Karpas-422 (cell line): ENCODE measurements around the gene HOXB3. TPM values are rescaled to one million over a fixed set of nuclear protein-coding genes. Genes with fewer than 3 reads are reported as not detected.

Experiments used
- DNase-seq: peaks from one replicate; pipeline ENCODE4 v3.0.0-alpha.2; 2015
- H2AFZ ChIP-seq: fragments of 200-600 bp; sonication (generic); 2 replicates; pipeline ENCODE4 v1.6.1; 2014; ENCODE audit warnings: antibody characterized with exemption, low read length, mixed read lengths
- H3K27ac ChIP-seq: fragments of 200-600 bp; sonication (generic); 2 replicates; pipeline ENCODE4 v1.5.1; 2014; ENCODE audit warnings: mild to moderate bottlenecking, low read length, moderate library complexity
- H3K27me3 ChIP-seq: fragments of 200-600 bp; sonication (generic); 2 replicates; pipeline ENCODE4 v1.6.1; 2014; ENCODE audit warnings: low read length, mixed read lengths
- H3K36me3 ChIP-seq: fragments of 200-600 bp; sonication (generic); 2 replicates; pipeline ENCODE4 v1.6.1; 2014; ENCODE audit warnings: low read length, mixed read lengths; ENCODE audit not compliant: insufficient read depth
- H3K4me1 ChIP-seq: fragments of 200-600 bp; sonication (generic); 2 replicates; pipeline ENCODE4 v1.6.1; 2014; ENCODE audit warnings: mild to moderate bottlenecking, low read length, mixed read lengths
- H3K4me2 ChIP-seq: fragments of 200-600 bp; sonication (generic); 2 replicates; pipeline ENCODE4 v1.6.1; 2014; ENCODE audit warnings: low read length, low read depth, mild to moderate bottlenecking; ENCODE audit not compliant: poor library complexity, severe bottlenecking
- H3K4me3 ChIP-seq: fragments of 200-600 bp; sonication (generic); 2 replicates; pipeline ENCODE4 v1.5.1; 2014; ENCODE audit warnings: mild to moderate bottlenecking, antibody characterized with exemption, low read length, mixed read lengths
- H3K79me2 ChIP-seq: fragments of 200-600 bp; sonication (generic); 2 replicates; pipeline ENCODE4 v1.6.1; 2014; ENCODE audit warnings: mild to moderate bottlenecking, low read length, mixed read lengths
- H3K9ac ChIP-seq: fragments of 200-600 bp; sonication (generic); 2 replicates; pipeline ENCODE4 v1.6.0; 2014; ENCODE audit warnings: low read length
- H3K9me2 ChIP-seq: fragments of 200-600 bp; sonication (generic), shearing (Covaris generic); replicated peaks from 2 replicates; pipeline ENCODE4 v1.6.0; 2014; ENCODE audit warnings: mild to moderate bottlenecking, low read length, moderate library complexity; ENCODE audit not compliant: insufficient read depth
- H3K9me3 ChIP-seq: fragments of 300-700, 200-600 bp; sonication (generic); 2 replicates; pipeline ENCODE4 v1.6.1; 2014; ENCODE audit warnings: low read length, mixed read lengths
- H4K20me1 ChIP-seq: fragments of 200-600 bp; sonication (generic); 2 replicates; pipeline ENCODE4 v1.6.1; 2014; ENCODE audit warnings: mild to moderate bottlenecking, antibody characterized with exemption, low read length, low read depth; ENCODE audit not compliant: insufficient read depth
- total RNA-seq: library from RNA; depleted of rRNA; stranded (reverse); fragments of >200 nt; shearing (Covaris generic); gene quantifications from 2 replicates; pipeline ENCODE4 v1.2.3, GENCODE V29; 2014; ENCODE audit warnings: low replicate concordance

HOXB3 gene
- total RNA-seq, 1 experiment from 2014 or later: 0.97 TPM

GRCh38 chr17:48620461-48621139 is 30.6 kb upstream of the HOXB3 start:
- Histone ChIP-seq H3K4me3 (no peak overlapping the region), H3K9ac (no peak overlapping the region), H3K4me2 (no peak overlapping the region), H3K36me3 (no peaks in the 10 kb centered on the region), H4K20me1 (no peaks in the 10 kb centered on the region), H3K9me3 (no peaks in the 10 kb centered on the region), H3K27me3 (no peaks in the 10 kb centered on the region), H3K4me1 (peaks cover under 1% of the 10 kb centered on the region; the same call in 1 of the 2 replicates), H2AFZ (no peak overlapping the region), H3K79me2 (no peaks in the 10 kb centered on the region), H3K27ac (no peak overlapping the region), H3K9me2 (no peaks in the 10 kb centered on the region)
- DNase-seq: no peak

GRCh38 chr17:48619826-48620449 is 29.9 kb upstream of the HOXB3 start:
- no peak for DNase-seq
- Histone ChIP-seq H3K79me2 (no peaks in the 10 kb centered on the region), H3K4me2 (no peak overlapping the region), H4K20me1 (no peaks in the 10 kb centered on the region), H2AFZ (no peak overlapping the region), H3K4me3 (no peak overlapping the region), H3K9ac (no peak overlapping the region), H3K4me1 (no peaks in the 10 kb centered on the region), H3K27ac (no peak overlapping the region), H3K36me3 (no peaks in the 10 kb centered on the region), H3K27me3 (no peaks in the 10 kb centered on the region), H3K9me2 (no peaks in the 10 kb centered on the region), H3K9me3 (no peaks in the 10 kb centered on the region)

GRCh38 chr17:48618256-48618896 is 28.3 kb upstream of the HOXB3 start:
- Histone ChIP-seq H3K4me1 (peaks cover 6% of the 10 kb centered on the region), H3K4me2 (no peak overlapping the region), H3K27ac (no peak overlapping the region), H2AFZ (no peak overlapping the region), H3K9ac (no peak overlapping the region), H3K36me3 (no peaks in the 10 kb centered on the region), H3K79me2 (no peaks in the 10 kb centered on the region), H3K9me3 (no peaks in the 10 kb centered on the region), H3K4me3 (no peak overlapping the region), H4K20me1 (no peaks in the 10 kb centered on the region), H3K27me3 (no peaks in the 10 kb centered on the region), H3K9me2 (no peaks in the 10 kb centered on the region)
- DNase-seq: peak; percentile 90

- H3K9ac ChIP-seq: no peak overlapping the region
- no peak for DNase-seq
- no peak overlapping the region for H2AFZ ChIP-seq
- H3K79me2 ChIP-seq: no peaks in the 10 kb centered on the region
- H4K20me1 ChIP-seq: no peaks in the 10 kb centered on the region
- H3K4me2 ChIP-seq: no peak overlapping the region
- H3K4me1 ChIP-seq: peaks cover 11% of the 10 kb centered on the region
- H3K4me3 ChIP-seq: no peak overlapping the region
- H3K27ac ChIP-seq: no peak overlapping the region
- H3K27me3 ChIP-seq: no peaks in the 10 kb centered on the region
- no peaks in the 10 kb centered on the region for H3K36me3 ChIP-seq
- H3K9me2 ChIP-seq: no peaks in the 10 kb centered on the region
- H3K9me3 ChIP-seq: no peaks in the 10 kb centered on the region
These were observed 27.6 kb upstream of the HOXB3 start for GRCh38 chr17:48617471-48618255.

- no peak overlapping the region for H3K4me3 ChIP-seq
- H3K9me2 ChIP-seq: no peaks in the 10 kb centered on the region
- H4K20me1 ChIP-seq: no peaks in the 10 kb centered on the region
- no peaks in the 10 kb centered on the region for H3K36me3 ChIP-seq
- H3K9ac ChIP-seq: no peak overlapping the region
- no peaks in the 10 kb centered on the region for H3K9me3 ChIP-seq
- no peaks in the 10 kb centered on the region for H3K27me3 ChIP-seq
- H3K79me2 ChIP-seq: no peaks in the 10 kb centered on the region
- DNase-seq: no peak
- no peak overlapping the region for H3K27ac ChIP-seq
- H2AFZ ChIP-seq: no peak overlapping the region
- H3K4me2 ChIP-seq: no peak overlapping the region
- peaks cover 19% of the 10 kb centered on the region for H3K4me1 ChIP-seq
These were observed 26.9 kb upstream of the HOXB3 start for GRCh38 chr17:48616717-48617470.

GRCh38 chr17:48615963-48616716 is 26.1 kb upstream of the HOXB3 start:
- DNase-seq: no peak
- Histone ChIP-seq H3K27ac (no peak overlapping the region), H3K79me2 (no peaks in the 10 kb centered on the region), H4K20me1 (no peaks in the 10 kb centered on the region), H3K9ac (no peak overlapping the region), H2AFZ (no peak overlapping the region), H3K4me3 (no peak overlapping the region), H3K4me2 (no peak overlapping the region), H3K4me1 (peaks cover 26% of the 10 kb centered on the region), H3K36me3 (no peaks in the 10 kb centered on the region), H3K27me3 (no peaks in the 10 kb centered on the region), H3K9me2 (no peaks in the 10 kb centered on the region), H3K9me3 (no peaks in the 10 kb centered on the region)

- H3K27me3 ChIP-seq: no peaks in the 10 kb centered on the region
- no peak within 1 kb of the TSS for H3K4me2 ChIP-seq
- no peaks in the 10 kb centered on the region for H3K9me2 ChIP-seq
- no peak within 1 kb of the TSS for H3K4me3 ChIP-seq
- no peak within 1 kb of the TSS for H2AFZ ChIP-seq
- no peaks in the 10 kb centered on the region for H3K79me2 ChIP-seq
- no peak for DNase-seq
- H3K4me1 ChIP-seq: peaks cover 32% of the 10 kb centered on the region
- H3K27ac ChIP-seq: no peak within 1 kb of the TSS
- H4K20me1 ChIP-seq: no peaks in the 10 kb centered on the region
- H3K36me3 ChIP-seq: no peaks in the 10 kb centered on the region
- no peak within 1 kb of the TSS for H3K9ac ChIP-seq
- H3K9me3 ChIP-seq: no peaks in the 10 kb centered on the region
These were observed 25.3 kb upstream of the HOXB3 start, which contains the start of gene HOXB8 for GRCh38 chr17:48615047-48615962. Gene HOXB8 (minus strand): TSS chr17:48615292. CDS start chr17:48614704, 588 bp downstream.
